Keratinocyte (primary cell): ENCODE data around the gene TMEM260. TPM values are rescaled to one million over a fixed set of nuclear protein-coding genes. Genes with fewer than 3 reads are reported as not detected.
A peak's percentile ranks its signal among the peaks of the same experiment; 100 is the strongest.

ENCODE experiments used
- DNase-seq: peaks from one replicate; pipeline ENCODE4 v3.0.0-alpha.2; 2011; ENCODE audit warnings: low read depth, missing footprints, low spot score
- FAIRE-seq: peaks from 2 replicates; lab custom pipeline; 2011; peaks lifted over from hg19 to GRCh38; lab: Jason Lieb, UNC
- H2AFZ ChIP-seq: 2 replicates; pipeline ENCODE4 v1.6.0; 2012; ENCODE audit warnings: low read length, control low read depth, inconsistent platforms; ENCODE audit not compliant: control insufficient read depth
- H3K27ac ChIP-seq: 2 replicates; pipeline ENCODE4 v1.5.1; 2011; ENCODE audit warnings: low read length; ENCODE audit not compliant: control insufficient read depth, insufficient read depth
- H3K27me3 ChIP-seq: 3 replicates; pipeline ENCODE4 v1.6.0; 2011; ENCODE audit warnings: low read length; ENCODE audit not compliant: control insufficient read depth, insufficient read depth; ENCODE audit errors: extremely low read depth
- H3K36me3 ChIP-seq, 2 experiments: 2 replicates in 1 of 2; 3 replicates in 1 of 2; pipeline ENCODE4 v1.5.1; 2011; ENCODE audit warnings: low read length in 2 of 2, mild to moderate bottlenecking in 1 of 2; ENCODE audit not compliant: control insufficient read depth in 2 of 2, insufficient read depth in 2 of 2; ENCODE audit errors: extremely low read depth in 1 of 2
- H3K4me1 ChIP-seq: 3 replicates; pipeline ENCODE4 v1.5.1; 2011; ENCODE audit warnings: low read length; ENCODE audit not compliant: control insufficient read depth, insufficient read depth; ENCODE audit errors: extremely low read depth
- H3K4me2 ChIP-seq: 3 replicates; pipeline ENCODE4 v1.6.0; 2011; ENCODE audit warnings: low read depth, low read length; ENCODE audit not compliant: control insufficient read depth, insufficient read depth; ENCODE audit errors: extremely low read depth
- H3K4me3 ChIP-seq, 3 experiments: fragments of 200-600 bp in 1 of 3; sonication (generic) in 1 of 3; 2 replicates in 2 of 3; 3 replicates in 1 of 3; pipeline ENCODE4 v1.5.1; 2011 to 2016; ENCODE audit warnings: low read length in 3 of 3, mild to moderate bottlenecking in 3 of 3, control low read depth in 2 of 3, inconsistent platforms in 1 of 3, low read depth in 1 of 3, mixed read lengths in 1 of 3, mixed run types in 1 of 3, moderate library complexity in 1 of 3; ENCODE audit not compliant: control insufficient read depth in 2 of 3, insufficient read depth in 2 of 3; ENCODE audit errors: extremely low read depth in 1 of 3
- H3K79me2 ChIP-seq: 2 replicates; pipeline ENCODE4 v1.6.0; 2012; ENCODE audit warnings: low read length; ENCODE audit not compliant: control insufficient read depth, insufficient read depth
- H3K9ac ChIP-seq: 3 replicates; pipeline ENCODE4 v1.6.0; 2011; ENCODE audit warnings: low read length; ENCODE audit not compliant: control insufficient read depth, insufficient read depth; ENCODE audit errors: extremely low read depth
- H3K9me1 ChIP-seq: 3 replicates; pipeline ENCODE4 v1.6.0; 2011; ENCODE audit warnings: low read length; ENCODE audit not compliant: control insufficient read depth, insufficient read depth; ENCODE audit errors: extremely low read depth
- H3K9me3 ChIP-seq: 2 replicates; pipeline ENCODE4 v1.5.1; 2012; ENCODE audit warnings: low read depth, low read length; ENCODE audit not compliant: control insufficient read depth
- H4K20me1 ChIP-seq: 3 replicates; pipeline ENCODE4 v1.6.0; 2011; ENCODE audit warnings: low read length; ENCODE audit not compliant: control insufficient read depth, insufficient read depth; ENCODE audit errors: extremely low read depth
- CTCF ChIP-seq, 3 experiments: IDR thresholded peaks in 1 of 3; conservative IDR thresholded peaks in 1 of 3; optimal IDR thresholded peaks in 1 of 3; 2 replicates in 2 of 3; 3 replicates in 1 of 3; pipeline versions ENCODE3 to v1.5.1; 2011; ENCODE audit warnings: low read length in 3 of 3, mild to moderate bottlenecking in 3 of 3, moderate library complexity in 2 of 3, control low read depth in 1 of 3, inconsistent platforms in 1 of 3; ENCODE audit not compliant: insufficient read depth in 2 of 3; ENCODE audit errors: extremely low read depth in 1 of 3
- EZH2 ChIP-seq: IDR thresholded peaks from one replicate; pipeline ENCODE4 v1.6.1; 2012; ENCODE audit warnings: inconsistent platforms, mild to moderate bottlenecking, low read length, moderate library complexity
- dilution Hi-C: fragments of 300-500 bp; cut with MboI; formaldehyde crosslinking; loops from one replicate; pipeline ENCODE4 v1.7.0; 2020; ENCODE audit warnings: low sequenced_read_pairs; ENCODE audit not compliant: extremely low pct_ligation_motif_present
- polyA plus RNA-seq, 5 experiments: library from polyadenylated mRNA; depleted of rRNA in 3 of 5; stranded (reverse) in 3 of 5; stranded (forward) in 1 of 5; unstranded in 1 of 5; fragments of >200 nt; gene quantifications; 1 replicate in 1 of 5; 2 replicates in 3 of 5; 3 replicates in 1 of 5; pipeline versions ENCODE4 v1.2.1 to v1.2.3, GENCODE V29; 2011 to 2012; ENCODE audit warnings: missing spikeins in 2 of 5, low read depth in 1 of 5, low replicate concordance in 1 of 5

TMEM260 gene
- polyA plus RNA-seq, 1 donor (not counting 4 experiments of a cell fraction or from before 2014, with no cell fraction given) = 13.1 TPM

GRCh38 chr14:56659378-56659777 lies 79.8 kb downstream of the TMEM260 start:
- FAIRE-seq = no peak
- Histone ChIP-seq H3K36me3 (no peaks in the 10 kb centered on the region), H3K9ac (no peak overlapping the region), H3K79me2 (no peaks in the 10 kb centered on the region), H3K4me1 (no peaks in the 10 kb centered on the region), H3K9me1 (no peaks in the 10 kb centered on the region), H4K20me1 (no peaks in the 10 kb centered on the region), H3K4me3 (no peak overlapping the region), H2AFZ (no peak overlapping the region), H3K27ac (no peak overlapping the region), H3K27me3 (no peaks in the 10 kb centered on the region), H3K9me3 (no peaks in the 10 kb centered on the region), H3K4me2 (no peak overlapping the region)
- TF ChIP-seq CTCF (optimal IDR thresholded peaks at IDR 0.05 in 1 of 3, IDR thresholded peaks at IDR 0.05 in 1 of 3, conservative IDR thresholded peaks at IDR 0.05 in 1 of 3; ENCODE audit: extremely low read depth in 1 of 3, insufficient read depth in 2 of 3, low read length in 3 of 3) (no peak), EZH2 (no peak)
- dilution Hi-C loops = no loop called here
- DNase-seq = no peak

DNA sequence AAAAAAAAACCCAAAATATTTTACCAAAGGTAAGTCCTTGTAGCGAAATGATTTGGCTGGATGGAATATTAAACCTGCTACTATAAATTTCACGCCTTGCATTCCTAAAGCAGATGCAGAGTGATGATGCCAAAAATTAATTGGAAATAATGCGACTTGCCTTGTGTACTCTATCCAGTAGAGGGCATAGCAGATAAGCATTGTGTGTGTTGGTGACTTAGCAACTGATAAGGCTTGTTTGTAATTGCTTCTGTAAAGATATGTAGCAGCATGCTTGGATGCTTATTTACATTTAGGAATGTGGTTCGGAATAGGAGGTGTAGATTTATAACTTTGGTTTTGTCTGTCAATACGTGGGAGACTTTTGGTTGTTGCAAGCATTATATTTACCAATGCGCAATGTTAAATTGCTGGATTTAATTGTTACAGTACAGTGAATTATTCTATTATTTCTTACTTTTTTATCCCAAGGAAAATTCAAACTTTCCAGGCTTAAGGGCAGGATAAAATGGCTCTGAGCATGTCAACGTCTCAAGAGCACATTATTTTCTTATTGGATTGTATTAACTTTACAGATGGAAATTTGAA lies 80.5 kb downstream of the TMEM260 start:
- Histone ChIP-seq H3K36me3 (no peaks in the 10 kb centered on the region), H3K27me3 (no peaks in the 10 kb centered on the region), H3K4me2 (no peak overlapping the region), H3K9me1 (no peaks in the 10 kb centered on the region), H2AFZ (no peak overlapping the region), H3K9me3 (no peaks in the 10 kb centered on the region), H3K9ac (no peak overlapping the region), H3K4me1 (no peaks in the 10 kb centered on the region), H3K79me2 (no peaks in the 10 kb centered on the region), H4K20me1 (no peaks in the 10 kb centered on the region), H3K27ac (no peak overlapping the region), H3K4me3 (no peak overlapping the region)
- TF ChIP-seq CTCF (optimal IDR thresholded peaks at IDR 0.05 in 1 of 3, IDR thresholded peaks at IDR 0.05 in 1 of 3, conservative IDR thresholded peaks at IDR 0.05 in 1 of 3; ENCODE audit: extremely low read depth in 1 of 3, insufficient read depth in 2 of 3, low read length in 3 of 3) (peak in 2 of 3 experiments; percentile 69 to 86), EZH2 (no peak)
- FAIRE-seq = peak; percentile 57
- dilution Hi-C loops = no loop called here
- peak; percentile 15 for DNase-seq
